ENCODE data around the gene C16orf96. TPM values are rescaled to one million over a fixed set of nuclear protein-coding genes. Genes with fewer than 3 reads are reported as not detected.

The C16orf96 gene
- total and polyA plus RNA-seq, 2 of the 13 experiments (the other 11 are each of a cell fraction or from before 2014, with no cell fraction given) = 0.03 TPM; not detected in 1

DNA sequence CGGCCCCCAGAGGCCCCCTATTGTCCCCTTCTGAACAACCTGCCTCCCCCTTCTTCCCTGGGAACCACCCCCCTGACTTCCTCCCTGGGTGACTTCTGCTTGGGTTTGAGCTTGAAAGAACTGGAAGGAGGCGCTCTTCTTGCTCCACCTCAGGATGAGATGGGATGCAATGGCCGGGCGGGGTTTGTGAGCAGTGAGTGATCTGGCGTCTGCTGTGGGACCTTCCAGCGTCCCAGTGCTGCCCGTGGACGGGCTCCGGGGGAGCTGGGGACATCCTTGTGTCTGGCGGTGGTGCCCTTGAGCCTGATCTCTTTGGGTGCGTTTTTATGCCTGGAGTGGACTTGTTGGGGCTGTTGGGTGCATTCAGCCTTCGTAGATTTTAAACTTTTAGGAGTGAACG lies 80.1 kb downstream of the C16orf96 start:
- Histone ChIP-seq H3K9me3 (ENCODE audit: low read length) (peaks cover 6% of the 10 kb centered on the region), H3K4me1 (ENCODE audit: insufficient read depth, low read length) (peaks cover 24% of the 10 kb centered on the region), H3K27ac (ENCODE audit: extremely low read length, insufficient read depth, low read length) (no peak overlapping the region), H4K20me1 (ENCODE audit: insufficient read depth, low read length) (peaks cover 15% of the 10 kb centered on the region; the same call in 1 of the 2 replicates), H2AFZ (ENCODE audit: low read length) (no peak overlapping the region), H3K9ac (ENCODE audit: insufficient read depth, low read depth, low read length) (no peak overlapping the region), H3K79me2 (ENCODE audit: insufficient read depth, low read length) (peaks cover 71% of the 10 kb centered on the region), H3K27me3 (ENCODE audit: control insufficient read depth in 1 of 2, insufficient read depth in 2 of 2, low read length in 2 of 2) (no peaks in the 10 kb centered on the region), H3K4me3 (replicated peaks in 1 of 3; ENCODE audit: insufficient read depth in 1 of 3, low read depth in 2 of 3, low read length in 3 of 3) (no peak overlapping the region), H3K4me2 (ENCODE audit: low read depth, low read length) (no peak overlapping the region), H3K36me3 (replicated peaks in 1 of 2; ENCODE audit: control insufficient read depth in 1 of 2, insufficient read depth in 2 of 2, low read length in 2 of 2) (peaks cover 18 to 28% of the 10 kb centered on the region in 2 experiments; a peak in 4 of 5 replicates)
- BruUV-seq (replicated peaks) = no TSS peak
- TF ChIP-seq ZNF205 (CRISPR knock-in tag; IDR thresholded peaks at IDR 0.05) (no peak), ZZZ3 (CRISPR knock-in tag; IDR thresholded peaks at IDR 0.05; ENCODE audit: borderline replicate concordance) (no peak), NR2F1 (CRISPR knock-in tag; IDR thresholded peaks at IDR 0.05) (no peak), PAF1 (CRISPR knock-in tag; IDR thresholded peaks at IDR 0.05) (no peak), CBX2 (IDR thresholded peaks at IDR 0.05; ENCODE audit: low read depth, low read length) (no peak), CBX2 (CRISPR knock-in tag; IDR thresholded peaks at IDR 0.05; ENCODE audit: low read depth) (no peak), PLRG1 (conservative IDR thresholded peaks at IDR 0.05) (no peak), ZNF737 (CRISPR knock-in tag; IDR thresholded peaks at IDR 0.05; ENCODE audit: borderline replicate concordance) (no peak), TMF1 (CRISPR knock-in tag; IDR thresholded peaks at IDR 0.05; ENCODE audit: low read depth) (no peak)
- TF ChIP-seq, protein P1, sequence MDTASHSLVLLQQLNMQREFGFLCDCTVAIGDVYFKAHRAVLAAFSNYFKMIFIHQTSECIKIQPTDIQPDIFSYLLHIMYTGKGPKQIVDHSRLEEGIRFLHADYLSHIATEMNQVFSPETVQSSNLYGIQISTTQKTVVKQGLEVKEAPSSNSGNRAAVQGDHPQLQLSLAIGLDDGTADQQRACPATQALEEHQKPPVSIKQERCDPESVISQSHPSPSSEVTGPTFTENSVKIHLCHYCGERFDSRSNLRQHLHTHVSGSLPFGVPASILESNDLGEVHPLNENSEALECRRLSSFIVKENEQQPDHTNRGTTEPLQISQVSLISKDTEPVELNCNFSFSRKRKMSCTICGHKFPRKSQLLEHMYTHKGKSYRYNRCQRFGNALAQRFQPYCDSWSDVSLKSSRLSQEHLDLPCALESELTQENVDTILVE (CRISPR knock-in tag; IDR thresholded peaks at IDR 0.05) = no peak
- TF ChIP-seq, protein P2, sequence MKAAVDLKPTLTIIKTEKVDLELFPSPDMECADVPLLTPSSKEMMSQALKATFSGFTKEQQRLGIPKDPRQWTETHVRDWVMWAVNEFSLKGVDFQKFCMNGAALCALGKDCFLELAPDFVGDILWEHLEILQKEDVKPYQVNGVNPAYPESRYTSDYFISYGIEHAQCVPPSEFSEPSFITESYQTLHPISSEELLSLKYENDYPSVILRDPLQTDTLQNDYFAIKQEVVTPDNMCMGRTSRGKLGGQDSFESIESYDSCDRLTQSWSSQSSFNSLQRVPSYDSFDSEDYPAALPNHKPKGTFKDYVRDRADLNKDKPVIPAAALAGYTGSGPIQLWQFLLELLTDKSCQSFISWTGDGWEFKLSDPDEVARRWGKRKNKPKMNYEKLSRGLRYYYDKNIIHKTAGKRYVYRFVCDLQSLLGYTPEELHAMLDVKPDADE (CRISPR knock-in tag; IDR thresholded peaks at IDR 0.05) = no peak
- CTCF ChIA-PET (ENCODE audit: low intra/inter-chr PET ratio, low total read pairs) = no interaction called here
- in situ Hi-C loops (cut with HindIII; ENCODE audit: extremely low pct_ligation_motif_present, low pct_unique_long_range_greater_than_20kb) = no loop called here
- FAIRE-seq = no peak
- intact Hi-C loops (cut with micrococcal nuclease; ENCODE audit: unreplicated experiment) = no loop called here
- WGBS (ENCODE audit: low lambda C conversion rate) = over 99% methylated on average over 11 of the region's 13 CpGs
- ATAC-seq = no peak
- no peak for DNase-seq (ENCODE audit: low spot score)
- POLR2A ChIA-PET = no interaction called here

Data from HepG2 (cell line).